HG03097 (cell line): ENCODE results near the gene TCP10L.
"Not testable (repeated sequence)": the region's sequence is repeated elsewhere in the genome, so short reads cannot be mapped to it uniquely, and the experiment has no call there.

Experiments
- ATAC-seq: cut with Tn5 transposase; IDR thresholded peaks from one replicate; pipeline ENCODE4 v1.9.1; 2021; ENCODE audit not compliant: unreplicated experiment, low FRiP score

TCP10L gene

GRCh38 chr21:32585042-32585710 is at the start of gene TCP10L:
Gene TCP10L (minus strand): TSS chr21:32585523. CDS start chr21:32584304, 1,219 bp downstream.
- no peak for ATAC-seq

- no peak for ATAC-seq
Measured at GRCh38 chr21:32626621-32627196, 41.4 kb upstream of the TCP10L start.

- ATAC-seq: not testable (repeated sequence)
Measured at GRCh38 chr21:32618218-32618617, 32.9 kb upstream of the TCP10L start.

- no peak for ATAC-seq
Measured at GRCh38 chr21:32613436-32614043, 28.2 kb upstream of the TCP10L start.

GRCh38 chr21:32612999-32613337 is 27.6 kb upstream of the TCP10L start:
- ATAC-seq: no peak

- ATAC-seq: peak; percentile 96
Measured at GRCh38 chr21:32612075-32612998, 27.0 kb upstream of the TCP10L start, which contains the start of gene CFAP298. Gene CFAP298 (minus strand): TSS chr21:32612377. CDS start chr21:32612243, 134 bp downstream.

GRCh38 chr21:32611471-32611997 is 26.2 kb upstream of the TCP10L start:
- ATAC-seq: peak; percentile 6

GRCh38 chr21:32610940-32611339 is 25.6 kb upstream of the TCP10L start:
- ATAC-seq: not testable (repeated sequence)

GRCh38 chr21:32608851-32609250 is 23.5 kb upstream of the TCP10L start:
- ATAC-seq: no peak

GRCh38 chr21:32605469-32605868 is 20.1 kb upstream of the TCP10L start:
- no peak for ATAC-seq

- ATAC-seq: no peak
Measured at GRCh38 chr21:32604464-32604863, 19.1 kb upstream of the TCP10L start.

- no peak for ATAC-seq
Measured at GRCh38 chr21:32603131-32603530, 17.8 kb upstream of the TCP10L start.

GRCh38 chr21:32602099-32602498 is 16.8 kb upstream of the TCP10L start:
- ATAC-seq: no peak

GRCh38 chr21:32599526-32599925 is 14.2 kb upstream of the TCP10L start:
- ATAC-seq: no peak

- no peak for ATAC-seq
Measured at GRCh38 chr21:32599091-32599490, 13.8 kb upstream of the TCP10L start.

GRCh38 chr21:32597205-32597604 is 11.9 kb upstream of the TCP10L start:
- no peak for ATAC-seq

GRCh38 chr21:32595431-32595830 is 10.1 kb upstream of the TCP10L start:
- ATAC-seq: no peak

- ATAC-seq: no peak
Measured at GRCh38 chr21:32593690-32594089, 8.4 kb upstream of the TCP10L start.

GRCh38 chr21:32592929-32593502 is 7.7 kb upstream of the TCP10L start:
- no peak for ATAC-seq

GRCh38 chr21:32590130-32590529 is 4.8 kb upstream of the TCP10L start:
- ATAC-seq: no peak
